ENCODE data around the gene CHCHD10.

GRCh38 chr22:23786752-23787599, 19.2 kb upstream of the CHCHD10 start, which contains the start of gene SMARCB1:
- TF ChIP-seq POLR2AphosphoS5 (IDR thresholded peaks at IDR 0.05) (peak; percentile 40 to 84 (median 75)), POLR2A (IDR thresholded peaks at IDR 0.05) (peak in 1 of 4 donors; percentile 30), CTCF (IDR thresholded peaks at IDR 0.05) (no peak), EP300 (IDR thresholded peaks at IDR 0.05) (no peak)
